HepG2 (cell line): ENCODE results near the gene IARS2. TPM values are rescaled to one million over a fixed set of nuclear protein-coding genes. Genes with fewer than 3 reads are reported as not detected.

ENCODE experiments used
- ATAC-seq: fragments of 200-7000 bp; cut with Tn5 transposase; 3 replicates; pipeline ENCODE4 v1.9.1; 2020; ENCODE audit warnings: mild to moderate bottlenecking, moderate library complexity
- BruUV-seq: library from RNA; stranded (reverse); fragments of 400-500 nt; replicated peaks from 2 replicates; lab custom pipeline; 2021; lab: Mats Ljungman, UMichigan
- CTCF ChIA-PET: fragments of 300-600 bp; formaldehyde crosslinking; extraction: SDS; loops from one replicate; lab custom pipeline; 2021; ENCODE audit warnings: low total read pairs, inconsistent platforms, low intra/inter-chr PET ratio; lab: Yijun Ruan, JAX
- POLR2A ChIA-PET: fragments of 350-600 bp; sonication (Branson Sonifier 250); formaldehyde crosslinking; loops from one replicate; lab custom pipeline; 2020; ENCODE audit warnings: antibody characterized with exemption, inconsistent platforms; lab: Yijun Ruan, JAX
- DNase-seq: peaks from one replicate; pipeline ENCODE4 v3.0.0-alpha.2; 2015; ENCODE audit warnings: low spot score
- FAIRE-seq: peaks from 3 replicates; lab custom pipeline; 2011; peaks lifted over from hg19 to GRCh38; lab: Jason Lieb, UNC
- H2AFZ ChIP-seq: one replicate; pipeline ENCODE4 v1.6.1; 2011; ENCODE audit warnings: low read length, inconsistent platforms
- H3K27ac ChIP-seq: fragments of 300-600 bp; 3 replicates; pipeline ENCODE4 v1.8.0; 2011; ENCODE audit warnings: mixed run types, mild to moderate bottlenecking, mixed read lengths, low read length, inconsistent platforms; ENCODE audit not compliant: insufficient read depth; ENCODE audit errors: extremely low read length
- H3K27me3 ChIP-seq, 2 experiments: fragments of 200-600 bp in 1 of 2; 2 replicates in 1 of 2; 3 replicates in 1 of 2; pipeline versions ENCODE4 v1.6.0 to v1.8.0; 2011; ENCODE audit warnings: low read length in 2 of 2, mild to moderate bottlenecking in 2 of 2, moderate library complexity in 2 of 2, inconsistent platforms in 1 of 2; ENCODE audit not compliant: insufficient read depth in 2 of 2, control insufficient read depth in 1 of 2
- H3K36me3 ChIP-seq, 2 experiments: fragments of 200-600 bp in 1 of 2; replicated peaks in 1 of 2; 2 replicates in 1 of 2; 3 replicates in 1 of 2; pipeline versions ENCODE4 v1.5.1 to v1.8.0; 2011; ENCODE audit warnings: low read length in 2 of 2, inconsistent platforms in 1 of 2; ENCODE audit not compliant: insufficient read depth in 2 of 2, control insufficient read depth in 1 of 2
- H3K4me1 ChIP-seq: 2 replicates; pipeline ENCODE4 v1.5.1; 2012; ENCODE audit warnings: low read length, inconsistent platforms; ENCODE audit not compliant: insufficient read depth
- H3K4me2 ChIP-seq: 2 replicates; pipeline ENCODE4 v1.6.0; 2011; ENCODE audit warnings: low read depth, low read length, inconsistent platforms
- H3K4me3 ChIP-seq, 3 experiments: fragments of 200-600 bp in 1 of 3; sonication (generic), shearing (Covaris generic) in 1 of 3; replicated peaks in 1 of 3; 2 replicates each; pipeline ENCODE4 v1.5.1; 2011 to 2016; ENCODE audit warnings: low read length in 3 of 3, inconsistent platforms in 2 of 3, low read depth in 2 of 3, mild to moderate bottlenecking in 2 of 3, control low read depth in 1 of 3, mixed read lengths in 1 of 3; ENCODE audit not compliant: insufficient read depth in 1 of 3
- H3K79me2 ChIP-seq: one replicate; pipeline ENCODE4 v1.6.1; 2011; ENCODE audit warnings: low read length, inconsistent platforms; ENCODE audit not compliant: insufficient read depth
- H3K9ac ChIP-seq: 2 replicates; pipeline ENCODE4 v1.6.0; 2011; ENCODE audit warnings: mild to moderate bottlenecking, low read depth, low read length, inconsistent platforms; ENCODE audit not compliant: insufficient read depth
- H3K9me3 ChIP-seq: 2 replicates; pipeline ENCODE4 v1.5.1; 2012; ENCODE audit warnings: mild to moderate bottlenecking, low read length
- H4K20me1 ChIP-seq: 2 replicates; pipeline ENCODE4 v1.6.0; 2011; ENCODE audit warnings: inconsistent platforms, mild to moderate bottlenecking, low read length, moderate library complexity; ENCODE audit not compliant: insufficient read depth
- HOXD1 ChIP-seq: sonication (generic); formaldehyde crosslinking; IDR thresholded peaks from 2 replicates; pipeline ENCODE4 v1.5.0; 2020; ENCODE audit warnings: missing genetic modification reagents
- REXO4 ChIP-seq: sonication (generic); formaldehyde crosslinking; IDR thresholded peaks from 2 replicates; pipeline ENCODE4 v1.8.0; 2022; ENCODE audit warnings: missing genetic modification reagents, mild to moderate bottlenecking, borderline replicate concordance
- SRF ChIP-seq: IDR thresholded peaks from 2 replicates; pipeline ENCODE4 v1.6.1; 2011; ENCODE audit warnings: mild to moderate bottlenecking, low read depth, low read length, moderate library complexity
- TBL1XR1 ChIP-seq: fragments of 150-350 bp; IDR thresholded peaks from 2 replicates; pipeline ENCODE4 v1.6.1; 2014; ENCODE audit warnings: borderline replicate concordance, low read length; ENCODE audit not compliant: partially characterized antibody
- ZMYM2 ChIP-seq: sonication (generic); formaldehyde crosslinking; IDR thresholded peaks from 2 replicates; pipeline ENCODE4 v1.8.0; 2022; ENCODE audit warnings: mild to moderate bottlenecking, missing genetic modification reagents
- ZNF235 ChIP-seq: sonication (generic); formaldehyde crosslinking; IDR thresholded peaks from 2 replicates; pipeline ENCODE4 v1.8.1; 2023; ENCODE audit warnings: mild to moderate bottlenecking, missing genetic modification reagents, borderline replicate concordance
- ZNF484 ChIP-seq: sonication (generic); formaldehyde crosslinking; IDR thresholded peaks from 2 replicates; pipeline ENCODE4 v1.5.1; 2020; ENCODE audit warnings: mild to moderate bottlenecking, low read depth, missing genetic modification reagents, borderline replicate concordance
- ZNF589 ChIP-seq: sonication (generic); formaldehyde crosslinking; conservative IDR thresholded peaks from 2 replicates; pipeline ENCODE4 v1.8.0; 2022; ENCODE audit warnings: mild to moderate bottlenecking, moderate library complexity, missing genetic modification reagents
- ZNF749 ChIP-seq: sonication (generic); formaldehyde crosslinking; IDR thresholded peaks from 2 replicates; pipeline ENCODE4 v1.8.0; 2022; ENCODE audit warnings: mild to moderate bottlenecking, missing genetic modification reagents, moderate library complexity, borderline replicate concordance
- in situ Hi-C: cut with HindIII; loops from 2 replicates; pipeline ENCODE4 v1.10.0; 2017; ENCODE audit warnings: low pct_unique_long_range_greater_than_20kb; ENCODE audit not compliant: extremely low pct_ligation_motif_present
- intact Hi-C: fragments of 100-400 bp; cut with micrococcal nuclease; formaldehyde crosslinking; loops from one replicate; pipeline ENCODE4 v1.10.0; 2022; ENCODE audit not compliant: unreplicated experiment
- polyA plus RNA-seq, 8 experiments: library from polyadenylated mRNA; depleted of rRNA in 3 of 8; stranded (reverse) in 7 of 8; unstranded in 1 of 8; fragments of >200 nt; fragmentation: Illumina TruSeq in 4 of 8; extraction: Trizol in 4 of 8; gene quantifications; 2 replicates each; pipeline versions ENCODE4 v1.2.1 to v1.2.3, GENCODE V29; 2011 to 2016; ENCODE audit warnings: low read depth in 4 of 8, missing spikeins in 1 of 8, mixed read lengths in 1 of 8; ENCODE audit not compliant: insufficient read depth in 1 of 8
- total RNA-seq, 5 experiments: library from RNA; depleted of rRNA; stranded (reverse); fragments of >200 nt; fragmentation: Illumina TruSeq; extraction: Trizol; gene quantifications; 2 replicates each; pipeline ENCODE4 v1.2.3, GENCODE V29; 2016; ENCODE audit warnings: low read depth in 1 of 5
- TF ChIP-seq, protein P1 (sequence below): IDR thresholded peaks from 2 replicates; pipeline ENCODE4 v1.6.1; 2016; ENCODE audit warnings: low read depth, missing genetic modification reagents, missing compliant biosample characterization
- TF ChIP-seq, protein P2 (sequence below): sonication (generic); formaldehyde crosslinking; IDR thresholded peaks from 2 replicates; pipeline ENCODE4 v1.4.0; 2020; ENCODE audit warnings: missing genetic modification reagents, borderline replicate concordance
- TF ChIP-seq, protein P3 (sequence below): IDR thresholded peaks from 2 replicates; pipeline ENCODE4 v1.6.1; 2016; ENCODE audit warnings: mild to moderate bottlenecking

IARS2 gene
- total and polyA plus RNA-seq, 2 of the 13 experiments (the other 11 are each of a cell fraction or from before 2014, with no cell fraction given) = 28.6 to 122 TPM

DNA sequence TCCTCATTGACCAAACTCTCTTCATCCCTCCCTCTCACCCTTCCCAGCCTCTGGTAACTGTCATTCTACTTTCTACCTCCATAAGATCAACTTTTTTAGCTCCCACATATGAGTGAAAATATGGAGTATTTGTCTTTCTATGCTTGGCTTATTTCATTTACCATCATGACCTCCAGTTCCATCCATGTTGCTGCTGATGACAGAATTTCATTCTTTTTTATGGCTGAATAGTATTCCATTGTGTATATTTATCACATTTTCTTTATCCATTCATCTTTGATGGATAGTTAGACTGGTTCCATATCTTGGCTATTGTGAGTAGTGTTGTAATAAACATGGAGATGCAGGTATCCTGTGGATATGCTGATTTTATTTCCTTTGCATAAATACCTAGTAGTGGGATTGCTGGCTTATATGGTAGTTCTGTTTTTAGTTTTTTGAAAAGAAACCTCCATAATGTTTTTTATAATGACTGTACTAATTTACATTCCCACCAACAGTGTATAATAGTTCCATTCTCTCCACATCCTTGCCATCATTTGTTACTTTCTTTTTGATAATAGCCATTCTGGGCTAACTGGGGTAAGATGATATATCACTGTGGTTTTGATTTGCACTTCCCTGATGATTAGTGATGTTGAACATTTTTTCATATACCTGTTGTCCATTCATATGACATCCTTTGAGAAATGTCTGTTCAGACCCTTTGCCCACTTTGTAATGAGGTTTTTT is 35.7 kb downstream of the IARS2 start:
- Histone ChIP-seq H3K27ac (no peak overlapping the region), H3K9ac (no peak overlapping the region), H4K20me1 (no peaks in the 10 kb centered on the region), H3K4me2 (no peak overlapping the region), H3K27me3 (no peaks in the 10 kb centered on the region), H2AFZ (no peak overlapping the region), H3K9me3 (no peaks in the 10 kb centered on the region), H3K4me3 (no peak overlapping the region), H3K36me3 (peaks cover 11 to 47% of the 10 kb centered on the region in 2 experiments), H3K79me2 (no peaks in the 10 kb centered on the region), H3K4me1 (no peaks in the 10 kb centered on the region)
- CTCF ChIA-PET = no interaction called here
- no peak for TF ChIP-seq ZNF235 (CRISPR knock-in tag)
- TF ChIP-seq, protein P1, sequence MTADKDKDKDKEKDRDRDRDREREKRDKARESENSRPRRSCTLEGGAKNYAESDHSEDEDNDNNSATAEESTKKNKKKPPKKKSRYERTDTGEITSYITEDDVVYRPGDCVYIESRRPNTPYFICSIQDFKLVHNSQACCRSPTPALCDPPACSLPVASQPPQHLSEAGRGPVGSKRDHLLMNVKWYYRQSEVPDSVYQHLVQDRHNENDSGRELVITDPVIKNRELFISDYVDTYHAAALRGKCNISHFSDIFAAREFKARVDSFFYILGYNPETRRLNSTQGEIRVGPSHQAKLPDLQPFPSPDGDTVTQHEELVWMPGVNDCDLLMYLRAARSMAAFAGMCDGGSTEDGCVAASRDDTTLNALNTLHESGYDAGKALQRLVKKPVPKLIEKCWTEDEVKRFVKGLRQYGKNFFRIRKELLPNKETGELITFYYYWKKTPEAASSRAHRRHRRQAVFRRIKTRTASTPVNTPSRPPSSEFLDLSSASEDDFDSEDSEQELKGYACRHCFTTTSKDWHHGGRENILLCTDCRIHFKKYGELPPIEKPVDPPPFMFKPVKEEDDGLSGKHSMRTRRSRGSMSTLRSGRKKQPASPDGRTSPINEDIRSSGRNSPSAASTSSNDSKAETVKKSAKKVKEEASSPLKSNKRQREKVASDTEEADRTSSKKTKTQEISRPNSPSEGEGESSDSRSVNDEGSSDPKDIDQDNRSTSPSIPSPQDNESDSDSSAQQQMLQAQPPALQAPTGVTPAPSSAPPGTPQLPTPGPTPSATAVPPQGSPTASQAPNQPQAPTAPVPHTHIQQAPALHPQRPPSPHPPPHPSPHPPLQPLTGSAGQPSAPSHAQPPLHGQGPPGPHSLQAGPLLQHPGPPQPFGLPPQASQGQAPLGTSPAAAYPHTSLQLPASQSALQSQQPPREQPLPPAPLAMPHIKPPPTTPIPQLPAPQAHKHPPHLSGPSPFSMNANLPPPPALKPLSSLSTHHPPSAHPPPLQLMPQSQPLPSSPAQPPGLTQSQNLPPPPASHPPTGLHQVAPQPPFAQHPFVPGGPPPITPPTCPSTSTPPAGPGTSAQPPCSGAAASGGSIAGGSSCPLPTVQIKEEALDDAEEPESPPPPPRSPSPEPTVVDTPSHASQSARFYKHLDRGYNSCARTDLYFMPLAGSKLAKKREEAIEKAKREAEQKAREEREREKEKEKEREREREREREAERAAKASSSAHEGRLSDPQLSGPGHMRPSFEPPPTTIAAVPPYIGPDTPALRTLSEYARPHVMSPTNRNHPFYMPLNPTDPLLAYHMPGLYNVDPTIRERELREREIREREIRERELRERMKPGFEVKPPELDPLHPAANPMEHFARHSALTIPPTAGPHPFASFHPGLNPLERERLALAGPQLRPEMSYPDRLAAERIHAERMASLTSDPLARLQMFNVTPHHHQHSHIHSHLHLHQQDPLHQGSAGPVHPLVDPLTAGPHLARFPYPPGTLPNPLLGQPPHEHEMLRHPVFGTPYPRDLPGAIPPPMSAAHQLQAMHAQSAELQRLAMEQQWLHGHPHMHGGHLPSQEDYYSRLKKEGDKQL = no peak
- no peak for TF ChIP-seq HOXD1 (CRISPR knock-in tag)
- no peak for TF ChIP-seq ZNF484 (CRISPR knock-in tag)
- no peak for TF ChIP-seq ZNF749 (CRISPR knock-in tag)
- no peak for TF ChIP-seq ZNF589 (CRISPR knock-in tag)
- no peak for TF ChIP-seq REXO4
- TF ChIP-seq, protein P2, sequence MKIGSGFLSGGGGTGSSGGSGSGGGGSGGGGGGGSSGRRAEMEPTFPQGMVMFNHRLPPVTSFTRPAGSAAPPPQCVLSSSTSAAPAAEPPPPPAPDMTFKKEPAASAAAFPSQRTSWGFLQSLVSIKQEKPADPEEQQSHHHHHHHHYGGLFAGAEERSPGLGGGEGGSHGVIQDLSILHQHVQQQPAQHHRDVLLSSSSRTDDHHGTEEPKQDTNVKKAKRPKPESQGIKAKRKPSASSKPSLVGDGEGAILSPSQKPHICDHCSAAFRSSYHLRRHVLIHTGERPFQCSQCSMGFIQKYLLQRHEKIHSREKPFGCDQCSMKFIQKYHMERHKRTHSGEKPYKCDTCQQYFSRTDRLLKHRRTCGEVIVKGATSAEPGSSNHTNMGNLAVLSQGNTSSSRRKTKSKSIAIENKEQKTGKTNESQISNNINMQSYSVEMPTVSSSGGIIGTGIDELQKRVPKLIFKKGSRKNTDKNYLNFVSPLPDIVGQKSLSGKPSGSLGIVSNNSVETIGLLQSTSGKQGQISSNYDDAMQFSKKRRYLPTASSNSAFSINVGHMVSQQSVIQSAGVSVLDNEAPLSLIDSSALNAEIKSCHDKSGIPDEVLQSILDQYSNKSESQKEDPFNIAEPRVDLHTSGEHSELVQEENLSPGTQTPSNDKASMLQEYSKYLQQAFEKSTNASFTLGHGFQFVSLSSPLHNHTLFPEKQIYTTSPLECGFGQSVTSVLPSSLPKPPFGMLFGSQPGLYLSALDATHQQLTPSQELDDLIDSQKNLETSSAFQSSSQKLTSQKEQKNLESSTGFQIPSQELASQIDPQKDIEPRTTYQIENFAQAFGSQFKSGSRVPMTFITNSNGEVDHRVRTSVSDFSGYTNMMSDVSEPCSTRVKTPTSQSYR (CRISPR knock-in tag) = no peak
- TF ChIP-seq SRF = no peak
- TF ChIP-seq TBL1XR1 = no peak
- no peak for TF ChIP-seq ZMYM2 (CRISPR knock-in tag)
- TF ChIP-seq, protein P3, sequence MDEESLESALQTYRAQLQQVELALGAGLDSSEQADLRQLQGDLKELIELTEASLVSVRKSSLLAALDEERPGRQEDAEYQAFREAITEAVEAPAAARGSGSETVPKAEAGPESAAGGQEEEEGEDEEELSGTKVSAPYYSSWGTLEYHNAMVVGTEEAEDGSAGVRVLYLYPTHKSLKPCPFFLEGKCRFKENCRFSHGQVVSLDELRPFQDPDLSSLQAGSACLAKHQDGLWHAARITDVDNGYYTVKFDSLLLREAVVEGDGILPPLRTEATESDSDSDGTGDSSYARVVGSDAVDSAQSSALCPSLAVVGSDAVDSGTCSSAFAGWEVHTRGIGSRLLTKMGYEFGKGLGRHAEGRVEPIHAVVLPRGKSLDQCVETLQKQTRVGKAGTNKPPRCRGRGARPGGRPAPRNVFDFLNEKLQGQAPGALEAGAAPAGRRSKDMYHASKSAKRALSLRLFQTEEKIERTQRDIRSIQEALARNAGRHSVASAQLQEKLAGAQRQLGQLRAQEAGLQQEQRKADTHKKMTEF (CRISPR knock-in tag) = no peak
- no peak for DNase-seq
- no peak for FAIRE-seq
- intact Hi-C loops (no loop called here), in situ Hi-C loops (loop anchor here (10.0 kb wide), 1 partner anchor 295 kb away; no protein-coding TSS in a partner anchor)
- no TSS peak for BruUV-seq
- ATAC-seq = no peak
- POLR2A ChIA-PET = no interaction called here
